Measurements from ENCODE around the gene MACROD1.
A peak's percentile ranks its signal among the peaks of the same experiment; 100 is the strongest.

Gene MACROD1

GRCh38 chr11:64178203-64178602 lies 12.3 kb upstream of the MACROD1 start:
- TF ChIP-seq, protein P1, sequence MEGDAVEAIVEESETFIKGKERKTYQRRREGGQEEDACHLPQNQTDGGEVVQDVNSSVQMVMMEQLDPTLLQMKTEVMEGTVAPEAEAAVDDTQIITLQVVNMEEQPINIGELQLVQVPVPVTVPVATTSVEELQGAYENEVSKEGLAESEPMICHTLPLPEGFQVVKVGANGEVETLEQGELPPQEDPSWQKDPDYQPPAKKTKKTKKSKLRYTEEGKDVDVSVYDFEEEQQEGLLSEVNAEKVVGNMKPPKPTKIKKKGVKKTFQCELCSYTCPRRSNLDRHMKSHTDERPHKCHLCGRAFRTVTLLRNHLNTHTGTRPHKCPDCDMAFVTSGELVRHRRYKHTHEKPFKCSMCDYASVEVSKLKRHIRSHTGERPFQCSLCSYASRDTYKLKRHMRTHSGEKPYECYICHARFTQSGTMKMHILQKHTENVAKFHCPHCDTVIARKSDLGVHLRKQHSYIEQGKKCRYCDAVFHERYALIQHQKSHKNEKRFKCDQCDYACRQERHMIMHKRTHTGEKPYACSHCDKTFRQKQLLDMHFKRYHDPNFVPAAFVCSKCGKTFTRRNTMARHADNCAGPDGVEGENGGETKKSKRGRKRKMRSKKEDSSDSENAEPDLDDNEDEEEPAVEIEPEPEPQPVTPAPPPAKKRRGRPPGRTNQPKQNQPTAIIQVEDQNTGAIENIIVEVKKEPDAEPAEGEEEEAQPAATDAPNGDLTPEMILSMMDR (conservative IDR thresholded peaks at IDR 0.05; ENCODE audit: control insufficient read depth, insufficient read depth, low read depth, low read length), result no peak
- no peak for DNase-seq (ENCODE audit: low read depth)
- H3K4me3 ChIP-seq (ENCODE audit: control insufficient read depth, low read depth, low read length), result no peak overlapping the region

- TF ChIP-seq, protein P1 (conservative IDR thresholded peaks at IDR 0.05; ENCODE audit: control insufficient read depth, insufficient read depth, low read depth, low read length), result no peak
- no peak overlapping the region for H3K4me3 ChIP-seq (ENCODE audit: control insufficient read depth, low read depth, low read length)
These were observed 10.8 kb upstream of the MACROD1 start for GRCh38 chr11:64176751-64177150.

DNA sequence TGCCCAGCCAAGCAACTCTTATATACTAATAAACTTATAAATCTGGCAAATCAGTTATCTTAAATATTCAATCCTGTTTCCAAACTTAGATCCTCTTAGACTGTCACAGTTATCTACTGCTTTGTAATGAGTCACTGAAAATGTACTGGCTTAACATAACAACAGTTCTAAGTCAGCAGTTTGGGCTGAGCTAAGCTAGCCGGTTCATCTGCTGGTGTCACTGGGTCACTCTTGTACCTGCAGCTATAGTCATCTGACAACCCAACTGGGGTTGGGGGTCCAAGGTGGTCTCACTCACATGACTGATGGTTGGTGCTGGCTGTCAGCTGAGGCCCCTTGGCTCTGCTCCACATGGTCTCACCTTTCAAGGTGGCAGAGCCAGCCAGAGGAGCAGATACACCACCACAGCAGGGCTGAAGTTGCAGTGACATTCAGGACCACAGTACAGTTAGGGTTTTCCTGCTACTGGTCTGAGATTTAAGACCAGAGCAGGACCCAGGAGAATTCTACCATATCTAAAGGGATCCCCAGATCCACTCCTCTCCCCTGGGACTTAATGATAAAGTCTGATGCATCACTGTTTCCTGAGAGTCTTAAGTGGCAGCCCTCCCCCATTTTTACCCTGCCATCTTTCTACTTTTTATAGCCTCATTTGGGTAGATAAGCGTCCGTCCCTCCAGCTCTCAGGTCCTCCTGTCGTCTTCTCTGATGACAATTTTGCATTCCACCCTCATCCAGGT lies 7.9 kb upstream of the MACROD1 start:
- DNase-seq (ENCODE audit: low read depth), result peak; percentile 41
- H3K4me3 ChIP-seq (ENCODE audit: control insufficient read depth, low read depth, low read length), result no peak overlapping the region
- TF ChIP-seq, protein P1 (conservative IDR thresholded peaks at IDR 0.05; ENCODE audit: control insufficient read depth, insufficient read depth, low read depth, low read length), result no peak

More at GRCh38 chr11:64176751-64177150, 10.8 kb upstream of the MACROD1 start:
- no peak for DNase-seq (ENCODE audit: low read depth)

DNA sequence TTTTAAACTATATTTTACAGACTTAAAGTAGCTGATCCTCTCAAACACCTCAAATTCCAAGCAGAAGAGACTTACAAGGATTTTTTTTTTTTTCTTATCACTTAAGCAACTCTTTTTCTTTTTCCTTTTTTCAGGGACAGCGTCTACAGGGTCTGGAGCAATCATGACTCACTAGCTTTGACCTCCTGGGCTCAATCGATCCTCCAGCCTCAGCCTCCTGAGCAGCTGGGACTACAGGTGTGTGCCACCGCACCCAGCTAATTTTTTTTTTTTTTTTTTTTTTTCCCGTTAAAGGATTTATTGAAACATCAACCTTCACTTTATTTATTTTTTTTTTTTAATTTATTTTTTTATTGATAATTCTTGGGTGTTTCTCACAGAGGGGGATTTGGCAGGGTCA lies 4.5 kb upstream of the MACROD1 start:
- no peak overlapping the region for H3K4me3 ChIP-seq (ENCODE audit: control insufficient read depth, low read depth, low read length)
- TF ChIP-seq, protein P1 (conservative IDR thresholded peaks at IDR 0.05; ENCODE audit: control insufficient read depth, insufficient read depth, low read depth, low read length), result no peak

GRCh38 chr11:64165481-64165841 lies 452 bp downstream of the MACROD1 start:
- no peak for DNase-seq (ENCODE audit: low read depth)
- TF ChIP-seq, protein P1 (conservative IDR thresholded peaks at IDR 0.05; ENCODE audit: control insufficient read depth, insufficient read depth, low read depth, low read length), result no peak
- H3K4me3 ChIP-seq (ENCODE audit: control insufficient read depth, low read depth, low read length), result peak overlapping the region; percentile 53

More for the DNA sequence above, 4.5 kb upstream of the MACROD1 start:
- no peak for DNase-seq (ENCODE audit: low read depth)

- DNase-seq (ENCODE audit: low read depth), result no peak
- TF ChIP-seq, protein P1 (conservative IDR thresholded peaks at IDR 0.05; ENCODE audit: control insufficient read depth, insufficient read depth, low read depth, low read length), result no peak
- H3K4me3 ChIP-seq (ENCODE audit: control insufficient read depth, low read depth, low read length), result peak overlapping the region; percentile 53
These were observed 1.3 kb downstream of the MACROD1 start for GRCh38 chr11:64164392-64165312.

Measured in fibroblast of mammary gland (primary cell).